Measurements from ENCODE around the gene ZSWIM3.

ZSWIM3 gene

DNA sequence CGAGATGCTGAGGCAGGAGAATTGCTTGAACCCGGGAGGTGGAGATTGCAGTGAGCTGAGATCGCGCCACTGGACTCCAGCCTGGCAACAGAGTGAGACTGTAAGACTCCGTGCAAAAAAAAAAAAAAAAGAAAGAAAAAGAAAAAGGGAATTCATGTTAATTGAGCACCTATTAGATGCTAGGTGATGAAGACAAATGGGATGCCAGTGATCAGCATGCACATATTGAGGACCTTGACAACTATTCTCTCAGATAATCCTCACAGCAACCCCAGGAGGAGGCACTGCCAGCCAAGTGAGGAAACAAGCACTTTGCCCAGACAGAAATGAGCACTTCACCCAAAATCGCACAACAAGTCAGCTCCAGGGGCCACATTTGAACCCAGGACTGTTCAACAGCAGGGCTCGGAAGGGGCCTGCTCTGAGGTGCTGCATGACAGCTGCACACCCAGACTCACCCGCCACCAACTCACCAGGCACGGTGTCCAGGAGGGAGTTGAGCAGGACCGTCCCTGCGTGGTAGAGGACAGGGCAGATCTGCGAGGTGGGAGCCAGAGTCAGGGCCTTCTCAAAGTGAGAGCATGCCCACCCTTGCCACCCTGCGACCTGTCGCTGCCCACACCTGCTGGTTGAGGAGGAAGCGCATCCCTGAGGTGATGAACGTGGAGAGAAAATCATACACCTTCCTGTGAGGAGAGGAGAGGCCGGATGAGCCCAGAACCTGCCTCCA is 50.0 kb downstream of the ZSWIM3 start:
- FAIRE-seq (no peak), DNase-seq (ENCODE audit: insufficient read length, low spot score) (no peak)

DNA sequence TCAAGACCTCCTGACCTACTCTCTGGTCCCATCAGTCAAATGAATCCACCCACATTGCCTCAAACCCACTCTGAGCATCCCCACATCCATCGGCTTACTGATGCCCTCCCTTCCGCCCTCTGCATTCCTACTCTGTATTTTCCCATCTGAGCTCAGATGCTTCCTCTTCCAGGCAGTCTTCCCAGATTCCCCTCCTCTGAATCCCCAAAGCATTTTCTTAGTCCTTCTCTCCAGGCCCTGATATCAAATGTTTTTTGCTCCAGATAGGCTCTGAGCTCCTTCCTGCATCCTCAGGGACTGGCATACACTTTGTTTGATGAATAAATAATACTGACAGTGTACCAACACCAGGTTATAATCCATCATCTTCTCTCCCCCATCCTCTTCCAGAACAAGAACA is 50.7 kb downstream of the ZSWIM3 start:
- no peak for DNase-seq (ENCODE audit: insufficient read length, low spot score)

DNA sequence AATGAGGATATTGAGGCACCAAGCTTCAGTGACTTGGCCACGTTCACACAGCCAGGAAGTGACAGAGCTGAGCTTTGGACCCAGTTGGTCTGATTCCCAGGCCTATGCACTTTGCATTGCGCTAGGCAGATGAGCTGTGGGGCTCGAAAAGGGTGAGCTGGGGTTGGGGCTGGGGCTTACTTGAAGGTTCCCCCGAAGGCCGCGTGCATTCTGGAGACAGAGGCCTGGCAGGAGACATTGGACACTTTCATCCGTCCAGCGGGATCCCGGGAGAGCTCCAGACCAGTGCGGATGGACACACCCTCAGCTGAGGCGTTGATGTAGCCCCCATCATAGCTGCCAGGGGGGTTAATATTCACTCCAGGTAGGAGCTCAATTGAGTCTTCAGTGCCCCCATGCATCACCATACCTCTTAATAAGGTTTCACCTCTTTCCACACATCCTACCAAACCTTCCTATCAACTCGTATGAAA is 52.0 kb downstream of the ZSWIM3 start:
- DNase-seq (ENCODE audit: insufficient read length, low spot score): no peak
- FAIRE-seq: no peak

More for the DNA sequence above, 50.7 kb downstream of the ZSWIM3 start:
- FAIRE-seq: no peak

DNA sequence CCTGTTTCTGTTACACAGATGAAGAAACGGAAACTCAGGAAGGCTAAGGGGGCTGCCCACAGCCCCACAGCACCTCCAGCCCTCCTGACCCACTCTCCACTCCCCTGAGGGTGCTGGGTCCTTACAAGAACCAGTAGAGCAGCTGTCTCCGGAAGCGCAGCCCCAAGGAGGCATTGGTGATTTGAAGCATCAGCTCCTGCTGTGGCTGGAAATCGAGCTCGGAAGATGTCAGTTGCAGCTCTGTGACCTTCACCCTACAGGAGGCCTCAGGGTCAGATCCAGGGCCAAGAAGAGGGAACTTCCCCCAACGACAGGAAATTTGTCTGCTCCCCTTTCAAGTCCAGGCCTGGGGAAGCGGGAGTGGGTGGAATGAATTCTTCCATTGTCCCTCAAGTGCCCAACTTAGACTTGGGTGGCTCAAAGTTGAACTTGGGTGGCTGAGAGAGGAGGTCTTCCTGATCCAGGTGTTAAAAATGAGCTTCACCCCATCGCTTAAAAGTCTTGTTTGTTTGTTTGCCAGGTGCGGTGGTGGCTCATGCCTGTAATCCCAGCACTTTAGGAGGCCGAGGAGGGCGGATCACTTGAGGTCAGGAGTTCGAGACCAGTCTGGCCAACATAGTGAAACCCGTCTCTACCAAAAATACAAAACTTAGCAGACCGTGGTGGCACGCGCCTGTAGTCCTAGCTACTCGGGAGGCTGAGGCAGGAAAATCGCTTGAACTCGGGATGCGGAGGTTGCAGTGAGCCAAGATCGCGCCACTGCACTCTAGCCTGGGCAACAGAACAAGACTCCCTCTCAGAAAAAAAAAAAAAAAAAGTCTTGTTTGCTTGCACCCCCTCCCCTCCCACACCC is 52.6 kb downstream of the ZSWIM3 start:
- DNase-seq (ENCODE audit: insufficient read length, low spot score): no peak
- FAIRE-seq: no peak

DNA sequence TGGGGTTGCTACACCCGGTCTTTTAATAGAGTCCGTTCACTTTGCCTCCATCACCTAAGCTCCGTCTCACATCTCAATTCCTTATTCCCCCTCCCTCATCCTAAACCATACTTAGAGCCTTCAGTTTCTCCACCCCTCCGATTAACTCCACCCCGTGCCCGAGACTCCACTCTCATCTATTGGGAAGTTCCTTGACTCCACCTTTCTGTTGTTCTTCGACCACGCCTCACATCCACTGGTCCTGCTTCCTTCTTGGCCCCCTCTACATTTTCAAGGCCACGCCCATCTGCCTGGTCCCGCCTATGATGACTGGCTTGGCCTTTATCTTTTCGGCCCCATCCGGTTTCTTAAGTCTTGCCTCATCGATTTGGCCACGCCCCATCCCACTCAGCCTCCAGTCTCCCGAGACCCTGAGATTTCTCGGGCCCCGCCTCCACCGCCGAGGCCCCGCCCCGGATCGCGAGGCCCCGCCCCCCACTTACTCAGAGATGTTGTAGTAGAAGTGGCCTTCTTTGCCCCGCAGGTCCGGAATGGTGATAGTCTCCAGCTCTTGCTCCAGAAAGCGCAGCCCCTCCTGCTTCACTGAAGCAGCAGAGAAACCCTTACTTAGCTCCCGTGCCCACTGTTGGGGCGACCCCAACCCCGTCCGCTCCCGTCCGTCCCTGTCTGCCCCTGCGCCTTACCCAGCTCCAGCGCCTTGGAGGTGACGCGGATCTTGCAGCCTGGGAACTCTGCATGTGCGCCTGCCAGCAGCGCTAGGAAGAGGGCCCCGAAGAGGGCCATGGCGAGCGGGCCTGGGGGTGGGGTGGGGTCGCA is 53.5 kb downstream of the ZSWIM3 start:
- peak; percentile 96 for DNase-seq (ENCODE audit: insufficient read length, low spot score)
- FAIRE-seq: peak; percentile 98

DNA sequence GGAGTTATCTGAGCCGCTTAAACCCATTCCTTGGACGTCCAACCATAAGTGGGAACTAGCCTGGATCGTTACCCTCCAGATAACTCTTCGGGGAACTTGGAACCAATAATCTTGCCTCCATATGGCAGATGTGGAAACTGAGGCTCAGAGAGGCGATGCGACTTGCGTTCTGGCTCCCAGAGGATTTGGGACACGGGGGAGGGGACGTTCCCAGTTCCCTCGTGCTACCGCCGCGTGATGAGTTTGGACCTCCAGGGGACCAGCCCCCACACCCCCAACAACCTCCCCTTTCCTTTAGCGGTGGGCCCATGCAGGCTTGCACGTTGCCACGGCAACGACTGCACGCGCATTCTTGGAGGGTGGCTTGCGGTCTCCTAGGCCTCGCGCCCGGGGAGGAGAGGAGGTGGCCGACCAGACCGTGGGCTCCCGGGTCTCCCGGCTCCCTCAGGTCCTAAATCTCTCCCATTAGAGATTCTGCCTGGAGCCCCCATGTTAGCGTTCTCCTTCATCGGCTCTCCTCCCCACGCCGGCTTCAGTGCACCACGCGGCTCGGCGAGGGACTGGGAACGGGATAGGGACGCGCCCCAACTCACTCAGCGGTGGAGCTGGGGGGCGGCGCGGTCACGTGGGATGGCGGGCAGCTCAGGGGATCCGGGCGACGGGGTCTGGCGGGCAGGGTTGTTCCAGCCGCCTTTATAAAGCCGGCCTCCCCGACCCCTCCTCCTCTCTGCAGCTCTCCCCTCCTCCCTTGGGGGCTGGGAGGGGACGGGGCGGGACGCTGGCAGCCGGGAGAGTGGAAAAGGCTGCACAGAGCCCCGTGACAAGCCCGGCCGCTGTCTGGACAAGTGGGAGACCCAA is 54.3 kb downstream of the ZSWIM3 start, which contains the start of gene PLTP:
Gene PLTP, minus strand, starts transcription at position 670 of the 858 bp plus-strand sequence. CDS start 703 bp downstream, outside the sequence.
- no peak for DNase-seq (ENCODE audit: insufficient read length, low spot score)
- FAIRE-seq: no peak

DNA sequence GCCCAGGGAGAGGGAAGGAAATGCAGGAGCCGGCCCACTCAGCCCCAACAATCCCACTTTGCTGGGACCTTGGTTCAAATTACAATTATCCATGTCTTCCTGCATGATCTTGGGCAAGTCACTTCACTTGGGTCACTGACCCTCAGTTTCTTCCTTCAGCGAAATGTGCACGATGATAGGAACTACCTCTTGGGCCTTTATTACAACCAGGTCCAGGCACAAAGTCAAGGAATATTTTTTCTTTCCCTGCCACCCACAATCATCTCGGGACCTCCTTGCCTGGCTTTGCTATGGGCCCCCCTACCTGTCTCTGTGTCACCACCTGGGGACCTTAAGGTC is 54.9 kb downstream of the ZSWIM3 start:
- FAIRE-seq (no peak), DNase-seq (ENCODE audit: insufficient read length, low spot score) (no peak)

DNA sequence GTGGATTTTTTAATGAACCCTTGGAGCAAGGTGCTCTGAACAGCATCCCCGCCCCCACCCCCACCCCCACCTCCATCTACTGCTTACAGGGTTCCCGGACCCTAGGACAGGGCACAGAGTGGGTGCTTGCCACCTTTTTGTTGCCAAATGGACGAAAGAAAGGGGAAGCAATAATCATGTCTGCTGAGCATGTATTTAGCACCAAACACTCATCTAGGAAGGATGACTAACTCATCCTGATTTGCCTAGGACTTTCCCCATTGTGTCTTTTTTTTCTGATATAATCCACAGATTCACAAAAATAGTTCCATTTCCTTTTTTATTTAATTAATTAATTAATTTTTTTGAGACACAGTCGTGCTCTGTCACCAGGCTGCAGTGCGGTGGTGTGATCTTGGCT is 55.7 kb downstream of the ZSWIM3 start:
- DNase-seq (ENCODE audit: insufficient read length, low spot score) (no peak), FAIRE-seq (no peak)

DNA sequence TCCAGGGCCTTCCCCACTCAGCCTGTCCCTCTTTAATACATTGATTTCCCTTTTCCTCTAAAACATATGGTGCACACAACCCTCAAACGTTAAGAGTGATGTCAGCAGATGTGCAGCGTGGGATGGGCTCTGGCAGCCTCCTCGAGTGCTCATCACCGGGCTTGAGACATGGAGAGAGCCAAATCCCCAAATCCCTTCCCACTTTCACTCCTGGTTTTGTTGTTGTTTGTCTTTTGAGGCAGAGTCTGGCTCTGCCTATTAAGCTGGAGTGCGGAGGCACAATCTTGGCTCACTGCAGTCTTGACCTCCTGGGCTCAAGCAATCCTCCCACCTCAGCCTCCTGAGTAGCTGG is 60.4 kb downstream of the ZSWIM3 start:
- no peak for FAIRE-seq
- DNase-seq (ENCODE audit: insufficient read length, low spot score): no peak

DNA sequence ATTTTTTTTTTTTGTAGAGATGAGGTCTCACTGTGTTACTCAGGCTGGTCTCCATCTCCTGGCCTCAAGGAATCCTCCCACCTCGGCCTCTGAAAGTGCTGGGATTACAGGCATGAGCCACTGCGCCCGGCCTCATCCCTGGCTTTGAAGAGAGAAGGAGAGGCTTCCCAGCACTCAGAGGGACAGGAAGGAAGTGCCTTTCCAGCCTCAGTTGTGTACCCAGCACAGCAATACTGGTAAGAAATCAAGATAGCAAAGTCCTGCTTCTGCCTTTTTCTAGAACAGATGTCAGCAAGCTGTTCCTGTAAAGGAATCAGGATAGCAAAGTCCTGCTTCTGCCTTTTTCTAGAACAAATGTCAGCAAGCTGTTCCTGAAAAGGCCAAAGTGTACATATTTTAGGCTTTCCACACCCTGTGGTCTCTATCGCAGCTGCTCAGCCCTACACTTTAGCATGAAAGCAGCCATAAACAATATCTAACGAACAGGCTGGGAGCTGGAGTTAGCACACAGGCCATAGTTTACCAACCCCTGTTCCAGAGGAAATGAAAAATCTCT is 60.8 kb downstream of the ZSWIM3 start:
- no peak for FAIRE-seq
- DNase-seq (ENCODE audit: insufficient read length, low spot score): no peak

DNA sequence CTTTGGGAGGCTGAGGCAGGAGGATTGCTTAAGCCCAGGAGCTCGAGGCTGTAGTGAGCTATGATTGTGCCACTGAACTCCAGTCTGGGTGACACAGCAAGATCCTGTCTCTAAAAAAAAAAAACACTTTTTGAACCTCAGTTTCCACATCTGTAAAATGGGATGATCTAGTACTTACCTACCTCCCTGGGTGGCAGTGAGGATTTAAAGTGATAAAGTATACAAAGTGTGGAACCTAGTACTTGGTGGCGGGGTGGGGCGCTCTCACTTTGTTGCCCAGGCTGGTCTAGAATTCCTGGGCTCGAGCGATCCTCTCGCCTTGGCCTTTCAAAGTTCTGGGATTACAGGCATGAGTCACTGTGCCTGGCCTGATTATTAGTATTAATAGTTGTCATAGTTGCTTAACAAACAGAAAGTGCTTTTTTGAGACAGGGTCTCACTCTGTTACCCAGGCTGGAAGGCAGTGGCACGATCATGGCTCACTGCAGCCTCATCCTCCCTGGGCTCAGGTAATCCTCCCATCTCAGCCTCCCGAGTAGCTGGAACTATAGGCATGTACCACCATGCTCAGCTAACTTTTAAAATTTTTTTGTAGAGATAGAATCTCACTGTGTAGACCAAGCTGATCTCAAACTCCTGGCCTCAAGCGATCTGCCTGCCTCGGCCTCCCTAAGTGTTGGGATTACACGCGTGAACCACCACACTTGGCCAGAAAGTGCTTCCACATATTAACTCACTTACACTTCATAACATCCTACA is 61.5 kb downstream of the ZSWIM3 start:
- DNase-seq (ENCODE audit: insufficient read length, low spot score) (no peak), FAIRE-seq (no peak)

DNA sequence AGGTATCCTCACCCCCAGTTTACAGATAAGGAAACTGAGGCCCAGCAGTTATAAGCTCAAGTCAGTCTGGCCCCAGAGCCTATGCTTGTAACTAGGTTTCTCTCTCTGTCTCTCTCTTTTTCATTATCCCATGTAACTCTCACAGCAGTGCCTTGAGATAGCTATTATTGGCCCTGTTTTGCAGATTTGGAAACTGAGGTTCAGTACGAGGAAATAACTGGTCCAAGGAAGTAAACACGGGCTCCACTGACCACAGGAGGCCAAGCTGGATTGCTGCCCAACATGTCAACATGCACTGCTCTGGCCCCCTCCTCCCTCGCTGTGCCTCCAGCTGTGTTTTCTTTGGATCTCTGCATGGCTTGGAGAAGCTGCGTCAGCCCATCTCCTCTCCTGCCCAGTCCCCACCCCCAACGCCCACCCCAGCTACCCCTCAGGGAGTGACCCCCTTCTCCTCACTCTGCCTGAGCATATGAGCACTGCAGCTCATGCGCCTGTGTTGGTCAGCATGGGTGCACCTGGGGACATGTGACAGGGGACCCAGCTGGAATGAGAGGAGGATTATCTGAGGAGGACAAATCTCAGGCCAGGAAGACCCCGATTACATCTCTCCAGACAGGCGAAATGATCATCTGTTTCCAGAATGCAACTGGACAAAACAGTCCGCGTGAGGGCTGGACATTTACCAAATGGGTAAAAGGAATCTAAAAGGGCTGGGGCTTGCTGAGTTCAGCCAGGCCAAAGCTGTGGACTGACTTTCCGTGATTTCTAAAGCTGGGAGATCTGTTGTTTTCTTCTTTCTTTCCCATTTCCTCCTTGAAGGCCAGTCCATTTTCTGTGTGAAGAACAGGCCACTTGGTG is 62.4 kb downstream of the ZSWIM3 start:
- no peak for FAIRE-seq
- no peak for DNase-seq (ENCODE audit: insufficient read length, low spot score)

DNA sequence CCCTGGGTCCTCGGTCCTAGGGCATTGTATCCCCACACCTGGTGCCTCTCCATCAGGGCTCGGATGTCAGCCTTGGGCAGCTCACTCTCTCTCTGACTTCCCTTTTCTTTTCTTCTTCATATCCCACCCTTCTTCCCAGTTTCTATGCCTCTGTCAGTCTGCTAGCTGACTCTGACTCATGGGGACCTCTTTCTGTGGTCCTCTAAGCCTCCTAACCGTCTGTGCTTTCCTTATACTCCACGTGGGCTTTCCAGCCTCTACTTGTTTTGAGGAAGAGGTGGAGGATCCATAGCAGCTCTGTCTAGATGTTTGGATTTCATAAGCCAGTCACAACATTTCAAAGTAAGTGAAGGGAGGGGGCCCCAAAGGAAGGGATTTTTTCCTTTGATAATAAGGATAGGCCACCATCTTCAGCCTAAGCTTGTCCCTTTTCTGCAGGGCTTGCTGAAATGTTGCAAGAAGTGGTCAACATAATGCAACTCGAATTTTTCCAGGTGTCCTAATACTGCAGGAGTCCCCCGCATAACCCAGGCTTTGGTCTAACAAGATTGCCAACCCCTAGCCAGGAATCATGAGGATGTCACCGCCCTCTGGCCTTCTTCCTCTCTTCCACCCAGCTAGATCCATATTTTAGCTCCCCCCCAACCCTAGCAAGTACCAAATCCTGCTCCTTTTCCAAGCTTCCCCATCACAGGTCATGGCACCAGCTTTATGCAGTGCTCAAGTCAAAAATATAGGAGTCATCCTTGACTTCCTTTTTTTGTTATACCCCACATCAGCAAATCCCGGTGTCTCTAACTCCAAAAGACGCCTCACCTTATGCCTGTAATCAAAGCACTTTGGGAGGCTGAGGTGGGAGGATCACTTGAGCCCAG is 63.3 kb downstream of the ZSWIM3 start:
- no peak for FAIRE-seq
- DNase-seq (ENCODE audit: insufficient read length, low spot score): no peak

DNA sequence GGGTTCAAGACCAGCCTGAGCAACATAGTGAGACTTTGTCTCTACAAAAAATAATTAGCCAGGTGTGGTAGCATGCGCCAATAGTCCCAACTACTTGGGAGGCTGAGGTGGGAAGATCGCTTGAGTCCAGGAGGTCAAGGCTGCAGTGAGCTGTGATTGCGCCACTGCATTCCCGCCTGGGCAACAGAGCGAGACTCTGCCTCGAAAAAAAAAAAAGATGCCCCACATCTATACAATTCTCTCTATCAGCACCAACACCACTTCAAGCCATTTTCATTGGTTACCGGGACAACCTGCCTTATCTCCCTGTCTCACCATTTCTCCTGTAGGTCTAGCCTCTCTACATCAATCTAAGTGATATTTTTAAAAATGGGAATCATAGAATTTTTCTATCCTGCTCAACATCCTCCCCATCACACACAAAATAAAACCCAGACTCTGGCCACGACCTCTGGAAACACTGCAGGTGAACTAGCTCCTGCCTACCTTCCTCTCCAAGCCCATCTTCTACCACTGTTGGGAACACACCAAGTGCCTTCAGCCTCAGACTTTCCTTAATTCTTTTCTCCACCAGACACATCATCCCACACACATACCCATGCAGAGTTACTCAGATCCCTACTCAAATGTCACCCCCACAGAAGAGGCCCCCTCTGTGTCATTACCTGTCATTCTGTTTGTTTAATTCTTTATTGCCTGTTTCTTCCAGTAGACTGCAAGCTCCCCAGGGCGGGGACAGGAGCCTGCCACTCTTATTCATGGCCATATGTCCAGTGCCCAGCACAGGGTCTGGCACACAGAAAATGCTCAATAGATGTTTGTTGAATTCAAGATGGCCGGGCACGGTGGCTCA is 64.1 kb downstream of the ZSWIM3 start:
- FAIRE-seq (no peak), DNase-seq (ENCODE audit: insufficient read length, low spot score) (no peak)

DNA sequence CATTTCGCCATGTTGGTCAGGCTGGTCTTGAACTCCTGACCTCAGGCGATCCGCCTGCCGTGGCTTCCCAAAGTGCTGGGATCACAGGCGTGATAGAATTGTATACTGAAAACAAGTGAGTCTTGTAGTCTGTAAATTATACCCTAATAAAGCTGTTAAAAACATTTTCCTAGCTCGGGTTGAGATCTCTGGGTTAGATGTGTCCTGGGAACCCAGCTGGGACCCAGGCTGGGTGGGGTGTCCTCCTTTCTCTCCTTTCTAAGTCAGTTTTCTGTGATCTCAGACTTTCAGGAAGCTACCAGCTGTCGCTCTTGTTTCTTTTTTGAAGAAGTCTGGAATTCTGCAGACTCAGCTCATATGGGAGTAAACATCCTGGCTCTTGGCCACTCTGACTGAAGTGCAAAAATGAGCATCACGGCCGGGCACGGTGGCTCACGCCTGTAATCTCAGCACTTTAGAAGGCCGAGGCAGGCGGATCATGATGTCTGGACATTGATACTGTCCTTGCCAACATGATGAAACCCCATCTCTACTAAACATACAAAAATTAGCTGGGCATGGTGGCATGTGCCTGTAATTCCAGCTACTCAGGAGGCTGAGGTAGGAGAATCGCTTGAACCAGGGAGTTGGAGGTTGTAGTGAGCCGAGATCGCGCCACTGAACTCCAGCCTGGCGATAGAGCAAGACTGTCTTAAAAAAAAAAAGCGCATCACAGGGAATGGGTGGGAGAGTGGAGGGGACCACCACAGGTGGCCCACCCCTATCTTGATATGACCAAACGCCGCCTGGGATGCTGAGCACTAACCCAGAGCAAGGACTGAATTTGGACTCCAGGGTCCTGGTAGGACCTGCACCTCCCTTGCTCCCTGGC is 67.2 kb downstream of the ZSWIM3 start:
- no peak for FAIRE-seq
- no peak for DNase-seq (ENCODE audit: insufficient read length, low spot score)
